ENCODE measurements around the gene EVC2.

DNA sequence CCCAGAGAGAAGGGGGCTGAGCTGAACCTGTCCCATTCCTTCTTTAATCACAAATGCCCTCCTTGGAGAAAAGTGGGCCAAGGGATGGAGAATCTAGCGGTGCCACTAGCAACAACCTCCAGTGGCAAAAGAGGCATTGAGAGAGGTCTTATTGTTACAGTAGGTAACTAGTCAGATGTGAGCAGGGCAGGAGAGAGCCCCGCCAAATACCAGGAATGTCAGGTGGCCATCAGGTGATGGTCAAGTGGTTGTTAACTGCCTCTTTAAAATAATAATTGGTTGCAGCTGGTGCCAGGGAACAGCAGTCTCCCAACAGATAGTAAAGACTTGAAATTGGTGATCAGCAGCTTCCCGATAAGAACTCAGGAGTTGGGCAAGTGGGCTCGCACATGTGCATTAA, 116.1 kb downstream of the EVC2 start:
- TF ChIP-seq, protein P1, sequence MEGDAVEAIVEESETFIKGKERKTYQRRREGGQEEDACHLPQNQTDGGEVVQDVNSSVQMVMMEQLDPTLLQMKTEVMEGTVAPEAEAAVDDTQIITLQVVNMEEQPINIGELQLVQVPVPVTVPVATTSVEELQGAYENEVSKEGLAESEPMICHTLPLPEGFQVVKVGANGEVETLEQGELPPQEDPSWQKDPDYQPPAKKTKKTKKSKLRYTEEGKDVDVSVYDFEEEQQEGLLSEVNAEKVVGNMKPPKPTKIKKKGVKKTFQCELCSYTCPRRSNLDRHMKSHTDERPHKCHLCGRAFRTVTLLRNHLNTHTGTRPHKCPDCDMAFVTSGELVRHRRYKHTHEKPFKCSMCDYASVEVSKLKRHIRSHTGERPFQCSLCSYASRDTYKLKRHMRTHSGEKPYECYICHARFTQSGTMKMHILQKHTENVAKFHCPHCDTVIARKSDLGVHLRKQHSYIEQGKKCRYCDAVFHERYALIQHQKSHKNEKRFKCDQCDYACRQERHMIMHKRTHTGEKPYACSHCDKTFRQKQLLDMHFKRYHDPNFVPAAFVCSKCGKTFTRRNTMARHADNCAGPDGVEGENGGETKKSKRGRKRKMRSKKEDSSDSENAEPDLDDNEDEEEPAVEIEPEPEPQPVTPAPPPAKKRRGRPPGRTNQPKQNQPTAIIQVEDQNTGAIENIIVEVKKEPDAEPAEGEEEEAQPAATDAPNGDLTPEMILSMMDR (IDR thresholded peaks at IDR 0.05): no peak
- no peak for TF ChIP-seq POLR2AphosphoS5 (IDR thresholded peaks at IDR 0.05)
